OCI-LY1 (cell line): ENCODE measurements around the gene TUBGCP5.

ENCODE experiments used
- H2AFZ ChIP-seq: fragments of 200-600 bp; sonication (generic), shearing (Covaris generic); 2 replicates; pipeline ENCODE4 v1.6.0; 2014; ENCODE audit warnings: antibody characterized with exemption, mild to moderate bottlenecking, low read length
- H3F3A ChIP-seq: fragments of 200-600 bp; sonication (generic), shearing (Covaris generic); 2 replicates; pipeline ENCODE4 v1.6.0; 2014; ENCODE audit warnings: mild to moderate bottlenecking, antibody characterized with exemption, low read length, moderate library complexity; ENCODE audit not compliant: insufficient read depth
- H3K27ac ChIP-seq: fragments of 200-600 bp; sonication (generic); 2 replicates; pipeline ENCODE4 v1.5.1; 2014; ENCODE audit warnings: low read length, mixed run types, mild to moderate bottlenecking, low read depth; ENCODE audit not compliant: poor library complexity, severe bottlenecking
- H3K27me3 ChIP-seq: fragments of 200-600 bp; sonication (generic); 2 replicates; pipeline ENCODE4 v1.6.0; 2014; ENCODE audit warnings: antibody characterized with exemption, mild to moderate bottlenecking, low read length, moderate library complexity; ENCODE audit not compliant: insufficient read depth
- H3K36me3 ChIP-seq: fragments of 200-600 bp; sonication (generic); 2 replicates; pipeline ENCODE4 v1.6.1; 2014; ENCODE audit warnings: mild to moderate bottlenecking, antibody characterized with exemption, low read length, moderate library complexity, mixed read lengths; ENCODE audit not compliant: insufficient read depth
- H3K4me1 ChIP-seq: fragments of 200-600 bp; sonication (generic); 2 replicates; pipeline ENCODE4 v1.5.1; 2014; ENCODE audit warnings: mild to moderate bottlenecking, low read length, moderate library complexity; ENCODE audit not compliant: insufficient read depth, severe bottlenecking
- H3K4me2 ChIP-seq: fragments of 200-600 bp; sonication (generic), shearing (Covaris generic); 2 replicates; pipeline ENCODE4 v1.6.1; 2014; ENCODE audit warnings: low read length
- H3K4me3 ChIP-seq: fragments of 200-600 bp; sonication (generic); 2 replicates; pipeline ENCODE4 v1.5.1; 2014; ENCODE audit warnings: low read length, low read depth, mild to moderate bottlenecking, mixed read lengths; ENCODE audit not compliant: poor library complexity, severe bottlenecking
- H3K79me2 ChIP-seq: fragments of 200-600 bp; shearing (Covaris generic); 2 replicates; pipeline ENCODE4 v1.6.1; 2016; ENCODE audit warnings: mixed run types, low read length, mixed read lengths; ENCODE audit not compliant: insufficient read depth
- H3K9ac ChIP-seq: fragments of 200-600 bp; sonication (generic), shearing (Covaris generic); 2 replicates; pipeline ENCODE4 v1.6.1; 2014; ENCODE audit warnings: mild to moderate bottlenecking, low read length, mixed read lengths
- H3K9me2 ChIP-seq: fragments of 200-600 bp; sonication (generic), shearing (Covaris generic); 2 replicates; pipeline ENCODE4 v1.6.1; 2014; ENCODE audit warnings: low read depth, mild to moderate bottlenecking, low read length, mixed read lengths
- H3K9me3 ChIP-seq: fragments of 200-600 bp; shearing (Covaris generic); 2 replicates; pipeline ENCODE4 v1.6.1; 2014; ENCODE audit warnings: low read length, mixed read lengths
- H4K20me1 ChIP-seq: fragments of 200-600 bp; sonication (generic), shearing (Covaris generic); 2 replicates; pipeline ENCODE4 v1.6.0; 2016; ENCODE audit warnings: mild to moderate bottlenecking, low read length; ENCODE audit not compliant: insufficient read depth
- CTCF ChIP-seq: fragments of 200-600 bp; sonication (generic), shearing (Covaris generic); IDR thresholded peaks from 2 replicates; pipeline ENCODE4 v1.5.1; 2017; ENCODE audit warnings: mild to moderate bottlenecking, antibody characterized with exemption, low read length, moderate library complexity, mixed read lengths
- EZH2 ChIP-seq: fragments of 200-600 bp; sonication (generic), shearing (Covaris generic); IDR thresholded peaks from 2 replicates; pipeline ENCODE4 v1.8.0; 2017; ENCODE audit warnings: borderline replicate concordance, mixed run types, mild to moderate bottlenecking, antibody characterized with exemption, low read length, moderate library complexity, mixed read lengths

The TUBGCP5 gene

GRCh38 chr15:22966321-22967083 lies 72.9 kb downstream of the TUBGCP5 start:
- H3K4me2 ChIP-seq = no peak overlapping the region
- H3K9me3 ChIP-seq = no peaks in the 10 kb centered on the region
- H3K27ac ChIP-seq = no peak overlapping the region
- H4K20me1 ChIP-seq = no peaks in the 10 kb centered on the region
- no peaks in the 10 kb centered on the region for H3K79me2 ChIP-seq
- H3K9ac ChIP-seq = no peak overlapping the region
- H3K36me3 ChIP-seq = no peaks in the 10 kb centered on the region
- H3F3A ChIP-seq = no peaks in the 10 kb centered on the region
- H3K27me3 ChIP-seq = peaks cover 4% of the 10 kb centered on the region; the same call in 1 of the 2 replicates
- no peak overlapping the region for H2AFZ ChIP-seq
- no peaks in the 10 kb centered on the region for H3K4me1 ChIP-seq
- TF ChIP-seq EZH2 (no peak), CTCF (no peak)
- H3K9me2 ChIP-seq = no peaks in the 10 kb centered on the region
- no peak overlapping the region for H3K4me3 ChIP-seq

- Histone ChIP-seq H3K9ac (no peak overlapping the region), H3K36me3 (no peaks in the 10 kb centered on the region), H3K27me3 (no peaks in the 10 kb centered on the region; the same call in 1 of the 2 replicates), H4K20me1 (no peaks in the 10 kb centered on the region), H3K4me1 (no peaks in the 10 kb centered on the region), H3F3A (no peaks in the 10 kb centered on the region), H3K9me2 (no peaks in the 10 kb centered on the region), H3K9me3 (no peaks in the 10 kb centered on the region), H3K4me2 (no peak overlapping the region), H3K79me2 (no peaks in the 10 kb centered on the region), H3K27ac (no peak overlapping the region), H2AFZ (no peak overlapping the region), H3K4me3 (no peak overlapping the region)
- no peak for TF ChIP-seq EZH2
- TF ChIP-seq CTCF = no peak
Measured at GRCh38 chr15:22963641-22964040, 75.7 kb downstream of the TUBGCP5 start.

GRCh38 chr15:22962611-22963010 lies 76.8 kb downstream of the TUBGCP5 start:
- no peak overlapping the region for H3K9ac ChIP-seq
- H3K9me3 ChIP-seq = no peaks in the 10 kb centered on the region
- no peaks in the 10 kb centered on the region; the same call in 1 of the 2 replicates for H3K27me3 ChIP-seq
- no peaks in the 10 kb centered on the region for H3F3A ChIP-seq
- no peak overlapping the region for H3K4me2 ChIP-seq
- H3K36me3 ChIP-seq = no peaks in the 10 kb centered on the region
- no peak overlapping the region for H3K4me3 ChIP-seq
- H4K20me1 ChIP-seq = no peaks in the 10 kb centered on the region
- TF ChIP-seq CTCF = no peak
- no peak overlapping the region for H3K27ac ChIP-seq
- H2AFZ ChIP-seq = no peak overlapping the region
- no peaks in the 10 kb centered on the region for H3K79me2 ChIP-seq
- no peaks in the 10 kb centered on the region for H3K9me2 ChIP-seq
- no peaks in the 10 kb centered on the region for H3K4me1 ChIP-seq
